ENCODE results near the gene ENOSF1.

The ENOSF1 gene

DNA sequence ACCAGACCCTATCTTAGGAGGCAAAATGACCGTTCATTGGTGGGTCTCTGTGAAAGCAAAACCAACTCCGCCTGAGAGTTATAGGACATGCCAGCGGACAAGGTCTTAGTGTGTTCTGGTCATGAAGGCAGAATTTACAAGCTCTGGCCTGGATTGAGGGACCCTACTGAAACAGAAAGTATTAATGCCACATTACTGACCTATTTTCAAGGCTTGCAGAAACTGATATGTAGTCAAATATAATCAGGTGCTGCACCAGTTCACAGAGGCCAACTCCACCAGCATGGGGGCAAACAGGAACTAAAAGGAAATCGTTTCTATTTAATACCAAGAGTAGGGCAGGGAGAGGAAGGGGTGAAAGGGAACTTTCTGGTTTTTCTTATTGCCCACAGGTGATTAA, 35.3 kb downstream of the ENOSF1 start:
- Histone ChIP-seq H2BK5ac (ENCODE audit: low read length) (no peak overlapping the region), H3K79me1 (ENCODE audit: low read length) (no peaks in the 10 kb centered on the region), H3K79me2 (ENCODE audit: control insufficient read depth, insufficient read depth, low read length) (no peaks in the 10 kb centered on the region), H3K4me2 (ENCODE audit: low read length) (no peak overlapping the region), H2BK120ac (ENCODE audit: low read depth, low read length) (no peak overlapping the region), H2BK15ac (replicated peaks; ENCODE audit: low read depth) (no peak overlapping the region), H3K18ac (ENCODE audit: low read length) (no peak overlapping the region), H3K9ac (ENCODE audit: low read length) (no peak overlapping the region), H3K36me3 (ENCODE audit: control insufficient read depth, insufficient read depth, low read length) (peaks cover 10% of the 10 kb centered on the region), H4K5ac (ENCODE audit: low read length) (no peak overlapping the region), H4K8ac (ENCODE audit: low read depth, low read length) (no peak overlapping the region), H3K27ac (ENCODE audit: low read depth, low read length) (no peak overlapping the region), H3K23ac (ENCODE audit: low read length) (no peak overlapping the region), H3K4me3 (ENCODE audit: low read length) (no peak overlapping the region), H3K27me3 (ENCODE audit: insufficient read depth, low read length, poor library complexity) (no peaks in the 10 kb centered on the region), H3K4me1 (ENCODE audit: control insufficient read depth, low read depth, low read length) (no peaks in the 10 kb centered on the region), H3K4ac (ENCODE audit: low read depth, low read length) (no peak overlapping the region), H2AK5ac (ENCODE audit: low read length) (no peak overlapping the region), H3K56ac (ENCODE audit: low read length) (no peak overlapping the region)
- DNase-seq, result no peak
- no CpG with 5 or more reads among the region's 4 CpGs for WGBS (ENCODE audit: extremely low coverage, insufficient coverage, low lambda C conversion rate)

- H3K4me2 ChIP-seq (ENCODE audit: low read length), result no peak overlapping the region
- no peak overlapping the region for H3K27ac ChIP-seq (ENCODE audit: low read depth, low read length)
- H2BK120ac ChIP-seq (ENCODE audit: low read depth, low read length), result no peak overlapping the region
- H3K23ac ChIP-seq (ENCODE audit: low read length), result no peak overlapping the region
- no CpG with 5 or more reads among the region's 3 CpGs for WGBS (ENCODE audit: extremely low coverage, insufficient coverage, low lambda C conversion rate)
- no peaks in the 10 kb centered on the region for H3K4me1 ChIP-seq (ENCODE audit: control insufficient read depth, low read depth, low read length)
- no peak for DNase-seq
- no peaks in the 10 kb centered on the region for H3K79me1 ChIP-seq (ENCODE audit: low read length)
- H2BK15ac ChIP-seq (replicated peaks; ENCODE audit: low read depth), result no peak overlapping the region
- H3K9ac ChIP-seq (ENCODE audit: low read length), result no peak overlapping the region
- peaks cover 8% of the 10 kb centered on the region for H3K36me3 ChIP-seq (ENCODE audit: control insufficient read depth, insufficient read depth, low read length)
- H3K56ac ChIP-seq (ENCODE audit: low read length), result no peak overlapping the region
- H3K4me3 ChIP-seq (ENCODE audit: low read length), result no peak overlapping the region
- H2BK5ac ChIP-seq (ENCODE audit: low read length), result no peak overlapping the region
- H3K79me2 ChIP-seq (ENCODE audit: control insufficient read depth, insufficient read depth, low read length), result no peaks in the 10 kb centered on the region
- H4K8ac ChIP-seq (ENCODE audit: low read depth, low read length), result no peak overlapping the region
- no peaks in the 10 kb centered on the region for H3K27me3 ChIP-seq (ENCODE audit: insufficient read depth, low read length, poor library complexity)
- no peak overlapping the region for H2AK5ac ChIP-seq (ENCODE audit: low read length)
- no peak overlapping the region for H3K18ac ChIP-seq (ENCODE audit: low read length)
- H4K5ac ChIP-seq (ENCODE audit: low read length), result no peak overlapping the region
- H3K4ac ChIP-seq (ENCODE audit: low read depth, low read length), result no peak overlapping the region
Observed at GRCh38 chr18:676736-677135, 35.7 kb downstream of the ENOSF1 start.

- no peak overlapping the region for H2BK5ac ChIP-seq (ENCODE audit: low read length)
- peaks cover 10% of the 10 kb centered on the region for H3K36me3 ChIP-seq (ENCODE audit: control insufficient read depth, insufficient read depth, low read length)
- H3K4ac ChIP-seq (ENCODE audit: low read depth, low read length), result no peak overlapping the region
- no peak for DNase-seq
- H4K5ac ChIP-seq (ENCODE audit: low read length), result no peak overlapping the region
- no peaks in the 10 kb centered on the region for H3K79me2 ChIP-seq (ENCODE audit: control insufficient read depth, insufficient read depth, low read length)
- no peaks in the 10 kb centered on the region for H3K4me1 ChIP-seq (ENCODE audit: control insufficient read depth, low read depth, low read length)
- H3K23ac ChIP-seq (ENCODE audit: low read length), result no peak overlapping the region
- H3K18ac ChIP-seq (ENCODE audit: low read length), result no peak overlapping the region
- no peak overlapping the region for H3K56ac ChIP-seq (ENCODE audit: low read length)
- no peak overlapping the region for H2AK5ac ChIP-seq (ENCODE audit: low read length)
- H3K27me3 ChIP-seq (ENCODE audit: insufficient read depth, low read length, poor library complexity), result no peaks in the 10 kb centered on the region
- H2BK120ac ChIP-seq (ENCODE audit: low read depth, low read length), result no peak overlapping the region
- WGBS (ENCODE audit: extremely low coverage, insufficient coverage, low lambda C conversion rate), result no CpG with 5 or more reads among the region's 5 CpGs
- no peak overlapping the region for H3K4me3 ChIP-seq (ENCODE audit: low read length)
- no peak overlapping the region for H2BK15ac ChIP-seq (replicated peaks; ENCODE audit: low read depth)
- H3K4me2 ChIP-seq (ENCODE audit: low read length), result no peak overlapping the region
- no peak overlapping the region for H4K8ac ChIP-seq (ENCODE audit: low read depth, low read length)
- no peak overlapping the region for H3K27ac ChIP-seq (ENCODE audit: low read depth, low read length)
- no peaks in the 10 kb centered on the region for H3K79me1 ChIP-seq (ENCODE audit: low read length)
- H3K9ac ChIP-seq (ENCODE audit: low read length), result no peak overlapping the region
Observed at GRCh38 chr18:676069-676468, 36.4 kb downstream of the ENOSF1 start.

- WGBS (ENCODE audit: extremely low coverage, insufficient coverage, low lambda C conversion rate), result no CpG with 5 or more reads among the region's 7 CpGs
- Histone ChIP-seq H3K27me3 (ENCODE audit: insufficient read depth, low read length, poor library complexity) (no peaks in the 10 kb centered on the region), H3K27ac (ENCODE audit: low read depth, low read length) (no peak overlapping the region), H3K4me1 (ENCODE audit: control insufficient read depth, low read depth, low read length) (no peaks in the 10 kb centered on the region), H3K79me2 (ENCODE audit: control insufficient read depth, insufficient read depth, low read length) (no peaks in the 10 kb centered on the region), H3K9ac (ENCODE audit: low read length) (no peak overlapping the region), H3K79me1 (ENCODE audit: low read length) (no peaks in the 10 kb centered on the region), H4K5ac (ENCODE audit: low read length) (no peak overlapping the region), H3K36me3 (ENCODE audit: control insufficient read depth, insufficient read depth, low read length) (peaks cover 10% of the 10 kb centered on the region), H2BK15ac (replicated peaks; ENCODE audit: low read depth) (no peak overlapping the region), H4K8ac (ENCODE audit: low read depth, low read length) (no peak overlapping the region), H2BK5ac (ENCODE audit: low read length) (no peak overlapping the region), H3K4ac (ENCODE audit: low read depth, low read length) (no peak overlapping the region), H3K4me2 (ENCODE audit: low read length) (no peak overlapping the region), H3K18ac (ENCODE audit: low read length) (no peak overlapping the region), H3K4me3 (ENCODE audit: low read length) (no peak overlapping the region), H3K23ac (ENCODE audit: low read length) (no peak overlapping the region), H3K56ac (ENCODE audit: low read length) (no peak overlapping the region), H2BK120ac (ENCODE audit: low read depth, low read length) (no peak overlapping the region), H2AK5ac (ENCODE audit: low read length) (no peak overlapping the region)
- DNase-seq, result no peak
Observed at GRCh38 chr18:675307-675706, 37.1 kb downstream of the ENOSF1 start.

GRCh38 chr18:673769-674168, 38.7 kb downstream of the ENOSF1 start:
- peaks cover 13% of the 10 kb centered on the region for H3K36me3 ChIP-seq (ENCODE audit: control insufficient read depth, insufficient read depth, low read length)
- H3K4me1 ChIP-seq (ENCODE audit: control insufficient read depth, low read depth, low read length), result no peaks in the 10 kb centered on the region
- no peak overlapping the region for H3K9ac ChIP-seq (ENCODE audit: low read length)
- H3K4me3 ChIP-seq (ENCODE audit: low read length), result no peak overlapping the region
- H2BK5ac ChIP-seq (ENCODE audit: low read length), result no peak overlapping the region
- H2BK120ac ChIP-seq (ENCODE audit: low read depth, low read length), result no peak overlapping the region
- no peaks in the 10 kb centered on the region for H3K27me3 ChIP-seq (ENCODE audit: insufficient read depth, low read length, poor library complexity)
- no peak overlapping the region for H3K4me2 ChIP-seq (ENCODE audit: low read length)
- no peak overlapping the region for H3K27ac ChIP-seq (ENCODE audit: low read depth, low read length)
- no peaks in the 10 kb centered on the region for H3K79me1 ChIP-seq (ENCODE audit: low read length)
- no peak overlapping the region for H4K5ac ChIP-seq (ENCODE audit: low read length)
- H4K8ac ChIP-seq (ENCODE audit: low read depth, low read length), result no peak overlapping the region
- DNase-seq, result no peak
- H3K56ac ChIP-seq (ENCODE audit: low read length), result no peak overlapping the region
- H2BK15ac ChIP-seq (replicated peaks; ENCODE audit: low read depth), result no peak overlapping the region
- no peak overlapping the region for H3K4ac ChIP-seq (ENCODE audit: low read depth, low read length)
- H3K18ac ChIP-seq (ENCODE audit: low read length), result no peak overlapping the region
- H2AK5ac ChIP-seq (ENCODE audit: low read length), result no peak overlapping the region
- whole genome bisulfite sequencing (ENCODE audit: extremely low coverage, insufficient coverage, low lambda C conversion rate), result no CpG with 5 or more reads among the region's 5 CpGs
- no peaks in the 10 kb centered on the region for H3K79me2 ChIP-seq (ENCODE audit: control insufficient read depth, insufficient read depth, low read length)
- no peak overlapping the region for H3K23ac ChIP-seq (ENCODE audit: low read length)

DNA sequence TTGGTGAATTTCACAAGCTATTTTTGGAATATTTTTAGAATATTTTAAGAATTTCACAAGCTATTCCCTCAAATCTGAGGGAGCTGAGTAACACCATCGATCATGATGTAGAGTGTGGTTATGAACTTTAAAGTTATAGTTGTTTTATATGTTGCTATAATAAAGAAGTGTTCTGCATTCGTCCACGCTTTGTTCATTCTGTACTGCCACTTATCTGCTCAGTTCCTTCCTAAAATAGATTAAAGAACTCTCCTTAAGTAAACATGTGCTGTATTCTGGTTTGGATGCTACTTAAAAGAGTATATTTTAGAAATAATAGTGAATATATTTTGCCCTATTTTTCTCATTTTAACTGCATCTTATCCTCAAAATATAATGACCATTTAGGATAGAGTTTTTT, 39.1 kb downstream of the ENOSF1 start:
- Histone ChIP-seq H3K23ac (ENCODE audit: low read length) (no peak overlapping the region), H2AK5ac (ENCODE audit: low read length) (no peak overlapping the region), H3K4me1 (ENCODE audit: control insufficient read depth, low read depth, low read length) (no peaks in the 10 kb centered on the region), H3K79me2 (ENCODE audit: control insufficient read depth, insufficient read depth, low read length) (no peaks in the 10 kb centered on the region), H2BK15ac (replicated peaks; ENCODE audit: low read depth) (no peak overlapping the region), H3K4ac (ENCODE audit: low read depth, low read length) (no peak overlapping the region), H3K27me3 (ENCODE audit: insufficient read depth, low read length, poor library complexity) (no peaks in the 10 kb centered on the region), H3K79me1 (ENCODE audit: low read length) (no peaks in the 10 kb centered on the region), H4K8ac (ENCODE audit: low read depth, low read length) (no peak overlapping the region), H3K56ac (ENCODE audit: low read length) (no peak overlapping the region), H3K9ac (ENCODE audit: low read length) (no peak overlapping the region), H3K4me3 (ENCODE audit: low read length) (no peak overlapping the region), H3K4me2 (ENCODE audit: low read length) (no peak overlapping the region), H2BK5ac (ENCODE audit: low read length) (no peak overlapping the region), H3K36me3 (ENCODE audit: control insufficient read depth, insufficient read depth, low read length) (peaks cover 13% of the 10 kb centered on the region), H3K27ac (ENCODE audit: low read depth, low read length) (no peak overlapping the region), H3K18ac (ENCODE audit: low read length) (no peak overlapping the region), H2BK120ac (ENCODE audit: low read depth, low read length) (no peak overlapping the region), H4K5ac (ENCODE audit: low read length) (no peak overlapping the region)
- no CpG with 5 or more reads among the region's 3 CpGs for WGBS (ENCODE audit: extremely low coverage, insufficient coverage, low lambda C conversion rate)
- DNase-seq, result no peak
